NCI-H774 (cell line): ENCODE results near the gene KIF18A.
"Not testable (repeated sequence)": the region's sequence is repeated elsewhere in the genome, so short reads cannot be mapped to it uniquely, and the experiment has no call there.

Experiments used
- DNase-seq: peaks from one replicate; lab custom pipeline; 2025; lab: John Stamatoyannopoulos, UW

The KIF18A gene

GRCh38 chr11:28106353-28107043, 1.5 kb downstream of the KIF18A start:
- no peak for DNase-seq

- DNase-seq: no peak
These were observed 2.1 kb downstream of the KIF18A start for GRCh38 chr11:28105869-28106268.

- DNase-seq: no peak
These were observed 3.0 kb downstream of the KIF18A start for GRCh38 chr11:28104984-28105383.

GRCh38 chr11:28104425-28104824, 3.5 kb downstream of the KIF18A start:
- DNase-seq: no peak

- DNase-seq: not testable (repeated sequence)
These were observed 5.7 kb downstream of the KIF18A start for GRCh38 chr11:28102300-28102699.

- DNase-seq: no peak
These were observed 7.3 kb downstream of the KIF18A start for GRCh38 chr11:28100665-28101064.

GRCh38 chr11:28099715-28100114, 8.2 kb downstream of the KIF18A start:
- no peak for DNase-seq

- no peak for DNase-seq
These were observed 9.7 kb downstream of the KIF18A start for GRCh38 chr11:28098257-28098656.

GRCh38 chr11:28092786-28093185, 15.2 kb downstream of the KIF18A start:
- no peak for DNase-seq

GRCh38 chr11:28090052-28090749, 17.8 kb downstream of the KIF18A start:
- no peak for DNase-seq

- DNase-seq: no peak
These were observed 18.6 kb downstream of the KIF18A start for GRCh38 chr11:28089378-28089777.

- DNase-seq: not testable (repeated sequence)
These were observed 20.3 kb downstream of the KIF18A start for GRCh38 chr11:28087693-28088092.

GRCh38 chr11:28087192-28087591, 20.8 kb downstream of the KIF18A start:
- not testable (repeated sequence) for DNase-seq

GRCh38 chr11:28086569-28086968, 21.4 kb downstream of the KIF18A start:
- DNase-seq: no peak

- no peak for DNase-seq
These were observed 24.8 kb downstream of the KIF18A start for GRCh38 chr11:28083118-28083517.

- no peak for DNase-seq
These were observed 30.4 kb downstream of the KIF18A start for GRCh38 chr11:28077521-28077920.

GRCh38 chr11:28072321-28072720, 35.6 kb downstream of the KIF18A start:
- no peak for DNase-seq

GRCh38 chr11:28071305-28071704, 36.7 kb downstream of the KIF18A start:
- no peak for DNase-seq

GRCh38 chr11:28058333-28058732, 49.6 kb downstream of the KIF18A start:
- DNase-seq: no peak

- DNase-seq: no peak
These were observed 53.1 kb downstream of the KIF18A start for GRCh38 chr11:28054821-28055220.

- DNase-seq: no peak
These were observed 58.4 kb downstream of the KIF18A start for GRCh38 chr11:28049338-28050216.

- DNase-seq: no peak
These were observed 59.1 kb downstream of the KIF18A start for GRCh38 chr11:28048812-28049211.
